Psoas muscle (tissue), 8 donors: ENCODE measurements around the gene ARL5A. TPM values are rescaled to one million over a fixed set of nuclear protein-coding genes. Genes with fewer than 3 reads are reported as not detected.

Experiments
- ATAC-seq, 4 donors: fragments of 200-7000 bp; cut with Tn5 transposase; one replicate each; pipeline ENCODE4 v1.9.1; 2020; ENCODE audit warnings: moderate library complexity in 3 of 4, mild to moderate bottlenecking in 2 of 4
- DNase-seq, 2 donors: peaks; one replicate each; pipeline ENCODE4 v3.0.0-alpha.2; 2020
- H3K27ac ChIP-seq: fragments of 200-600 bp; one replicate; pipeline ENCODE4 v1.8.0; 2022
- H3K27me3 ChIP-seq, 3 donors: fragments of 200-600 bp in 1 of 3; one replicate each; pipeline versions ENCODE4 v1.6.1 to v1.8.0; 2013 to 2022; ENCODE audit warnings: low read length in 2 of 3, mild to moderate bottlenecking in 2 of 3, moderate library complexity in 1 of 3; ENCODE audit not compliant: insufficient read depth in 3 of 3
- H3K36me3 ChIP-seq, 2 donors: fragments of 200-600 bp in 1 of 2; one replicate each; pipeline versions ENCODE4 v1.6.1 to v1.8.0; 2013 to 2022; ENCODE audit warnings: low read depth in 1 of 2, mild to moderate bottlenecking in 1 of 2, moderate library complexity in 1 of 2; ENCODE audit not compliant: insufficient read depth in 1 of 2
- H3K4me1 ChIP-seq: fragments of 200-600 bp; one replicate; pipeline ENCODE4 v1.8.0; 2022
- H3K4me3 ChIP-seq: fragments of 200-600 bp; one replicate; pipeline ENCODE4 v1.8.0; 2022; ENCODE audit warnings: mild to moderate bottlenecking
- H3K9me3 ChIP-seq: fragments of 200-600 bp; one replicate; pipeline ENCODE4 v1.8.0; 2022
- CTCF ChIP-seq: fragments of 200-600 bp; IDR thresholded peaks from one replicate; pipeline ENCODE4 v1.8.0; 2022; ENCODE audit warnings: antibody characterized with exemption
- WGBS, 3 donors: extraction: QIAGEN DNeasy Blood & Tissue Kit; methylation state at CpG; one replicate each; pipeline versions ENCODE4 v1.1.6 to v1.1.7; 2013; 5-methylcytosine and 5-hydroxymethylcytosine counted together
- intact Hi-C, 2 donors: fragments of 100-400 bp; cut with DNase I; formaldehyde crosslinking; loops; one replicate each; pipeline versions ENCODE4 v1.11.0 to v1.14.2; 2022
- polyA plus RNA-seq, 3 donors: library from polyadenylated mRNA; stranded (reverse); fragments of 200-250 nt; gene quantifications; one replicate each; pipeline ENCODE4 v1.2.3, GENCODE V29; 2013
- total RNA-seq, 4 donors: library from RNA; stranded (reverse); fragmentation: NEBNext Ultra II Directional in 2 of 4; extraction: Animal tissue kit (Norgen Biotek cat#: 25700) in 2 of 4; gene quantifications; one replicate each; pipeline versions ENCODE4 v1.2.1 to v1.2.4, GENCODE V29; 2021 to 2023
- donor health status: healthy with polysubstance abuse.
- donor health status: DM: no; HTN: no; CAD: no; lungs with moderate emphysema.
- donor health status: Bipolar disorder and iron deficiency.
- donor health status: healthy.
- donor health status: DM: yes; HTN: yes; CAD: no.
- donor health status: DM: no; HTN: no; CAD: no.
- donor health status: DM: no; HTN: no; CAD: no.
- donor health status: DM: yes; HTN: yes; CAD: no.

Gene ARL5A
- total and polyA plus RNA-seq, 7 donors = 11.8 to 71.9 (median 46.3) TPM

GRCh38 chr2:151766437-151767153, 61.6 kb downstream of the ARL5A start:
- no peak for TF ChIP-seq CTCF
- intact Hi-C loops = no loop called here
- Histone ChIP-seq H3K9me3 (no peaks in the 10 kb centered on the region), H3K4me3 (no peak overlapping the region), H3K27ac (peak overlapping the region; percentile 83), H3K27me3 (no peaks in the 10 kb centered on the region), H3K4me1 (peaks cover 47% of the 10 kb centered on the region), H3K36me3 (no peaks in the 10 kb centered on the region)
- no peak for ATAC-seq
- no peak for DNase-seq
- WGBS, 3 donors = 65 to 77% (median 65%) methylated on average over 4 of the region's 4 CpGs

GRCh38 chr2:151765760-151766410, 62.3 kb downstream of the ARL5A start:
- intact Hi-C loops = no loop called here

GRCh38 chr2:151762694-151763093, 65.5 kb downstream of the ARL5A start:
- no peak for TF ChIP-seq CTCF
- Histone ChIP-seq H3K27ac (peak overlapping the region; percentile 79), H3K4me3 (no peak overlapping the region), H3K4me1 (peaks cover 35% of the 10 kb centered on the region), H3K9me3 (no peaks in the 10 kb centered on the region), H3K27me3 (no peaks in the 10 kb centered on the region), H3K36me3 (no peaks in the 10 kb centered on the region)
- ATAC-seq = no peak
- intact Hi-C loops = loop anchor here in 1 of 2 donors (5.0 kb wide), 1 partner anchor 35 kb away; no protein-coding TSS in a partner anchor
- no peak for DNase-seq
- WGBS, 3 donors = 29 to 39% (median 34%) methylated on average over 3 of the region's 3 CpGs

More at GRCh38 chr2:151765760-151766410, 62.3 kb downstream of the ARL5A start:
- WGBS, 3 donors = 70 to 80% (median 77%) methylated on average over 10 of the region's 10 CpGs
- no peak for TF ChIP-seq CTCF
- Histone ChIP-seq H3K27ac (peak overlapping the region; percentile 83), H3K27me3 (no peaks in the 10 kb centered on the region), H3K36me3 (no peaks in the 10 kb centered on the region), H3K9me3 (no peaks in the 10 kb centered on the region), H3K4me1 (peaks cover 44% of the 10 kb centered on the region), H3K4me3 (no peak overlapping the region)
- DNase-seq = no peak
- ATAC-seq = no peak

- ATAC-seq (no peak), DNase-seq (no peak)
- H3K9me3 ChIP-seq = no peaks in the 10 kb centered on the region
- no peaks in the 10 kb centered on the region for H3K36me3 ChIP-seq
- H3K4me1 ChIP-seq = peaks cover 35% of the 10 kb centered on the region
- H3K27ac ChIP-seq = peak overlapping the region; percentile 79
- no peak for TF ChIP-seq CTCF
- H3K4me3 ChIP-seq = no peak overlapping the region
- H3K27me3 ChIP-seq = no peaks in the 10 kb centered on the region
- intact Hi-C loops = loop anchor here in 1 of 2 donors (5.0 kb wide), 1 partner anchor 34 kb away; no protein-coding TSS in a partner anchor
Observed at GRCh38 chr2:151761687-151762086, 66.5 kb downstream of the ARL5A start.
